ENCODE results near the gene ALDH1A2. TPM values are rescaled to one million over a fixed set of nuclear protein-coding genes. Genes with fewer than 3 reads are reported as not detected.
"Not testable (repeated sequence)": the region's sequence is repeated elsewhere in the genome, so short reads cannot be mapped to it uniquely, and the experiment has no call there.

ALDH1A2 gene
- total and polyA plus RNA-seq, 4 donors: 3.6 to 28.4 (median 9.5) TPM

GRCh38 chr15:58002338-58003126 is 63.0 kb downstream of the ALDH1A2 start:
- H3K27me3 ChIP-seq (ENCODE audit: control insufficient read depth in 3 of 3, insufficient read depth in 3 of 3, low read length in 2 of 3): no peaks in the 10 kb centered on the region
- no peak overlapping the region for H3K4me3 ChIP-seq
- H3K9ac ChIP-seq (ENCODE audit: insufficient read depth in 1 of 2, low read length in 2 of 2): no peak overlapping the region
- H3K4me1 ChIP-seq (ENCODE audit: control insufficient read depth in 5 of 5, insufficient read depth in 5 of 5, low read length in 5 of 5): no peaks in the 10 kb centered on the region
- H3K36me3 ChIP-seq (ENCODE audit: control insufficient read depth in 4 of 4, insufficient read depth in 4 of 4, low read length in 4 of 4): peaks cover 0 to 7% (median 0%) of the 10 kb centered on the region in 4 donors
- ATAC-seq (ENCODE audit: insufficient read depth, low FRiP score) (no peak), DNase-seq (no peak)
- no peak overlapping the region for H3K27ac ChIP-seq (ENCODE audit: low read depth in 1 of 2, low read length in 1 of 2)
- TF ChIP-seq CTCF (IDR thresholded peaks at IDR 0.05; ENCODE audit: control extremely low read depth, extremely low read depth): no peak
- WGBS, 2 donors: 76 to 80% methylated on average over 6 of the region's 6 CpGs
- H3K9me3 ChIP-seq (ENCODE audit: control insufficient read depth in 4 of 4, insufficient read depth in 3 of 4, low read length in 3 of 4): peaks cover 0 to 12% (median 3%) of the 10 kb centered on the region in 4 donors

GRCh38 chr15:57999699-58000098 is 65.8 kb downstream of the ALDH1A2 start:
- ATAC-seq (ENCODE audit: insufficient read depth, low FRiP score); H3K27ac ChIP-seq (ENCODE audit: low read depth in 1 of 2, low read length in 1 of 2); H3K9me3 ChIP-seq (ENCODE audit: control insufficient read depth in 4 of 4, insufficient read depth in 3 of 4, low read length in 3 of 4); DNase-seq; H3K27me3 ChIP-seq (ENCODE audit: control insufficient read depth in 3 of 3, insufficient read depth in 3 of 3, low read length in 2 of 3); H3K4me3 ChIP-seq; H3K36me3 ChIP-seq (ENCODE audit: control insufficient read depth in 4 of 4, insufficient read depth in 4 of 4, low read length in 4 of 4); H3K9ac ChIP-seq (ENCODE audit: insufficient read depth in 1 of 2, low read length in 2 of 2): not testable (repeated sequence)
- 84 to 87% methylated on average over 2 of the region's 2 CpGs for WGBS, 2 donors
- H3K4me1 ChIP-seq (ENCODE audit: control insufficient read depth in 5 of 5, insufficient read depth in 5 of 5, low read length in 5 of 5): peaks cover 0 to 21% (median 0%) of the 10 kb centered on the region in 5 donors

DNA sequence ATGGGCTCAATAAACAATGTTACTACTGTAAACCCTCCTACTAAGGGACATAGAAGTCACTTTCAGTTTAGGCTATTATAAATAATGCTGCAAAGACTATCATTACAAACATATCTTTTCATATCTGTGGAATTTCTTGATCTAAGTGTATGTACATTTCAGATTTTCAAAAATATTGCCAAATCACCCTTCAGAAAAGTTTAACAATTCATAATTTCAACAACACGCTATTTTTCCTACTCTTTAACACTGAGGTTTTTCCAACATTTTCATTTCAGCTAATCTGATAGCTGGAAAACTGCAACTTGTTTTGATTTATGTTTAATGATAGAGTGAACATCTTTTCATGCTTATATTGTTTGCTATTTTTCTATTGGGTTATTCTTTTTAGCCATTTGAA is 69.0 kb downstream of the ALDH1A2 start:
- H3K36me3 ChIP-seq (ENCODE audit: control insufficient read depth in 4 of 4, insufficient read depth in 4 of 4, low read length in 4 of 4): no peaks in the 10 kb centered on the region
- DNase-seq (peak in 2 of 3 donors; percentile 52 to 67), ATAC-seq (ENCODE audit: insufficient read depth, low FRiP score) (no peak)
- no peak for TF ChIP-seq CTCF (IDR thresholded peaks at IDR 0.05; ENCODE audit: control extremely low read depth, extremely low read depth)
- peaks cover 0 to 4% (median 2%) of the 10 kb centered on the region in 4 donors for H3K9me3 ChIP-seq (ENCODE audit: control insufficient read depth in 4 of 4, insufficient read depth in 3 of 4, low read length in 3 of 4)
- no peak overlapping the region for H3K4me3 ChIP-seq
- no peak overlapping the region for H3K27ac ChIP-seq (ENCODE audit: low read depth in 1 of 2, low read length in 1 of 2)
- 94 to 95% methylated on average over 1 of the region's 1 CpG for WGBS, 2 donors
- no peak overlapping the region for H3K9ac ChIP-seq (ENCODE audit: insufficient read depth in 1 of 2, low read length in 2 of 2)
- H3K4me1 ChIP-seq (ENCODE audit: control insufficient read depth in 5 of 5, insufficient read depth in 5 of 5, low read length in 5 of 5): peaks cover 0 to 50% (median 0%) of the 10 kb centered on the region in 5 donors
- peaks cover 0 to 3% (median 0%) of the 10 kb centered on the region in 3 donors for H3K27me3 ChIP-seq (ENCODE audit: control insufficient read depth in 3 of 3, insufficient read depth in 3 of 3, low read length in 2 of 3)

DNA sequence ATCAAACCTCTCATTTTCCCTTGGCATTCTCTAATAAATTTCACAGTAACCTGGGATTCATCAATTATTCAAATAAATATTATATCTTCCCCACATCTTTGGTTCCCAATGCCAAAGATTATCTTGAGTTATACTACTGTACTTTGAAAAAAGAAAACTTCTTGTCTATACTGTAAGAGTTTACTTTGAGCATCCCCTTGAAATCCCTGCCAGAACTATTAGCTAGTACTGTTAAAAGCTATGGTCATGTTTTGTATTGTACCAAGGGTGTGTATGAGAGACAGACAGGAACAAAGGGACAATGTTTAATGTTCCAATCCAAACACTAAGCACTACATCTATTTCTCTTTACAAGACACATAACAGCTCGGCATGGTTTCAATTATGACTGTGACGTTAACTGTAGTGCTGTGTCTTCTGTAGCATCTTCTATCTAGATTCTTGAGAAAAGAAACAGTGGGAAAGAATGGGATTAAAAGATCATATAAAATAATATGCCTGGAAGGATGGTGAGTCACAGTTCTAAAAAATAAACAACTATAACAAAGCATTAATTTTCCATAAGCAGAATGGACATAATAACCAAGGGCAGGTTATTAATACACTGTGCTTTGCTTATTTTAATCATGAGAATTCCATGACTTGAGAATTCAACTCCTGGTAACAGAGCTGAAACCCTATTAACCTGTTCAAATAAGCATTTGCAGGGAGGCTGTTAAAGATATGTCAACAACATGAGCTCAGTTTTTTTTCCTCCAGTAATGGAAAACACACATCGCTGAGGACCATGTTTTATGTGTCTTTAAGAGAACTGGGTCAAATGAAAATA is 71.1 kb downstream of the ALDH1A2 start:
- 47 to 71% methylated on average over 3 of the region's 3 CpGs for WGBS, 2 donors
- Histone ChIP-seq H3K27me3 (ENCODE audit: control insufficient read depth in 3 of 3, insufficient read depth in 3 of 3, low read length in 2 of 3) (peaks cover 0 to 3% (median 0%) of the 10 kb centered on the region in 3 donors), H3K9ac (ENCODE audit: insufficient read depth in 1 of 2, low read length in 2 of 2) (no peak overlapping the region), H3K27ac (ENCODE audit: low read depth in 1 of 2, low read length in 1 of 2) (no peak overlapping the region), H3K4me1 (ENCODE audit: control insufficient read depth in 5 of 5, insufficient read depth in 5 of 5, low read length in 5 of 5) (peaks cover 0 to 50% (median 0%) of the 10 kb centered on the region in 5 donors), H3K36me3 (ENCODE audit: control insufficient read depth in 4 of 4, insufficient read depth in 4 of 4, low read length in 4 of 4) (peaks cover 0 to 2% (median 0%) of the 10 kb centered on the region in 4 donors), H3K9me3 (ENCODE audit: control insufficient read depth in 4 of 4, insufficient read depth in 3 of 4, low read length in 3 of 4) (peaks cover 0 to 4% (median 2%) of the 10 kb centered on the region in 4 donors), H3K4me3 (no peak overlapping the region)
- DNase-seq (peak in 2 of 3 donors; percentile 68 to 71), ATAC-seq (ENCODE audit: insufficient read depth, low FRiP score) (no peak)
- TF ChIP-seq CTCF (IDR thresholded peaks at IDR 0.05; ENCODE audit: control extremely low read depth, extremely low read depth): no peak

Measured in lung (tissue), 12 donors.